ENCODE measurements around the gene MAST4. TPM values are rescaled to one million over a fixed set of nuclear protein-coding genes. Genes with fewer than 3 reads are reported as not detected.

MAST4 gene
- total RNA-seq, 1 donor from 2014 or later, result 11.3 TPM

DNA sequence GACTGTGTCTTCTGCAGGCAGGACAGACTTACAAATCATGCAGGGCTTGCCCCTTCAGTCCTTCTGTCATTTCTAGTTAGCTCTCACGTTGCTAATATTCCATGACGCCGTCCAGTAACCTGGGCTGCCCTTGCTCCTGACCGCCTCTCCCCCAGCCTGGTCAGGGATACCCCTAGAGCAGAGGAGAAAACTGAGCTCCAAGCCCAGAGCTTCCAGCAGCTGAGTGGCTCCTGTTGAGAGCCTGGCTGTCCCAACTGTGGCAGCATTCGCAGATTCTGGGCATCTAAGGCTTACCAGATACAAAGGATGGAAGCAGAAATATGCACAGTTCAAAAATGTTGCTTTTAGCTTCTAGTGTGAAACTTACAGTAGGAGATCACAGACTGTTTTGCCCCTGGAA, 415.2 kb downstream of the MAST4 start:
- no peaks in the 10 kb centered on the region for H3K36me3 Mint-ChIP-seq (ENCODE audit: low read depth)
- no peaks in the 10 kb centered on the region for H3K27me3 Mint-ChIP-seq (ENCODE audit: low read depth)
- H3K9me3 Mint-ChIP-seq (ENCODE audit: low read depth), result no peaks in the 10 kb centered on the region
- peaks cover 51% of the 10 kb centered on the region for H3K4me1 Mint-ChIP-seq (ENCODE audit: low read depth)
- TF ChIP-seq, protein P1, sequence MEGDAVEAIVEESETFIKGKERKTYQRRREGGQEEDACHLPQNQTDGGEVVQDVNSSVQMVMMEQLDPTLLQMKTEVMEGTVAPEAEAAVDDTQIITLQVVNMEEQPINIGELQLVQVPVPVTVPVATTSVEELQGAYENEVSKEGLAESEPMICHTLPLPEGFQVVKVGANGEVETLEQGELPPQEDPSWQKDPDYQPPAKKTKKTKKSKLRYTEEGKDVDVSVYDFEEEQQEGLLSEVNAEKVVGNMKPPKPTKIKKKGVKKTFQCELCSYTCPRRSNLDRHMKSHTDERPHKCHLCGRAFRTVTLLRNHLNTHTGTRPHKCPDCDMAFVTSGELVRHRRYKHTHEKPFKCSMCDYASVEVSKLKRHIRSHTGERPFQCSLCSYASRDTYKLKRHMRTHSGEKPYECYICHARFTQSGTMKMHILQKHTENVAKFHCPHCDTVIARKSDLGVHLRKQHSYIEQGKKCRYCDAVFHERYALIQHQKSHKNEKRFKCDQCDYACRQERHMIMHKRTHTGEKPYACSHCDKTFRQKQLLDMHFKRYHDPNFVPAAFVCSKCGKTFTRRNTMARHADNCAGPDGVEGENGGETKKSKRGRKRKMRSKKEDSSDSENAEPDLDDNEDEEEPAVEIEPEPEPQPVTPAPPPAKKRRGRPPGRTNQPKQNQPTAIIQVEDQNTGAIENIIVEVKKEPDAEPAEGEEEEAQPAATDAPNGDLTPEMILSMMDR (IDR thresholded peaks at IDR 0.05), result no peak
- H3K27ac Mint-ChIP-seq (ENCODE audit: unreplicated experiment), result peak overlapping the region; percentile 78
- DNase-seq (ENCODE audit: low spot score), result no peak
- peak overlapping the region; percentile 45 for H3K4me3 Mint-ChIP-seq (ENCODE audit: unreplicated experiment)

- TF ChIP-seq, protein P1 (IDR thresholded peaks at IDR 0.05), result no peak
- DNase-seq (ENCODE audit: low spot score), result no peak
- Mint-ChIP-seq H3K9me3 (ENCODE audit: low read depth) (no peaks in the 10 kb centered on the region), H3K4me3 (ENCODE audit: unreplicated experiment) (no peak overlapping the region), H3K4me1 (ENCODE audit: low read depth) (peaks cover 50% of the 10 kb centered on the region), H3K27me3 (ENCODE audit: low read depth) (no peaks in the 10 kb centered on the region), H3K36me3 (ENCODE audit: low read depth) (no peaks in the 10 kb centered on the region), H3K27ac (ENCODE audit: unreplicated experiment) (no peak overlapping the region)
These were observed 416.0 kb downstream of the MAST4 start for GRCh38 chr5:67012171-67012570.

- no peak for DNase-seq (ENCODE audit: low spot score)
- no peak overlapping the region for H3K4me3 Mint-ChIP-seq (ENCODE audit: unreplicated experiment)
- H3K9me3 Mint-ChIP-seq (ENCODE audit: low read depth), result no peaks in the 10 kb centered on the region
- H3K27me3 Mint-ChIP-seq (ENCODE audit: low read depth), result no peaks in the 10 kb centered on the region
- no peak overlapping the region for H3K27ac Mint-ChIP-seq (ENCODE audit: unreplicated experiment)
- TF ChIP-seq, protein P1 (IDR thresholded peaks at IDR 0.05), result no peak
- no peaks in the 10 kb centered on the region for H3K36me3 Mint-ChIP-seq (ENCODE audit: low read depth)
- H3K4me1 Mint-ChIP-seq (ENCODE audit: low read depth), result peaks cover 50% of the 10 kb centered on the region
These were observed 417.5 kb downstream of the MAST4 start for GRCh38 chr5:67013719-67014118.

GRCh38 chr5:67014191-67014590, 418.0 kb downstream of the MAST4 start:
- Mint-ChIP-seq H3K9me3 (ENCODE audit: low read depth) (no peaks in the 10 kb centered on the region), H3K27me3 (ENCODE audit: low read depth) (no peaks in the 10 kb centered on the region), H3K36me3 (ENCODE audit: low read depth) (no peaks in the 10 kb centered on the region), H3K4me1 (ENCODE audit: low read depth) (peaks cover 50% of the 10 kb centered on the region), H3K27ac (ENCODE audit: unreplicated experiment) (no peak overlapping the region), H3K4me3 (ENCODE audit: unreplicated experiment) (no peak overlapping the region)
- TF ChIP-seq, protein P1 (IDR thresholded peaks at IDR 0.05), result no peak
- no peak for DNase-seq (ENCODE audit: low spot score)

- Mint-ChIP-seq H3K27ac (ENCODE audit: unreplicated experiment) (peak overlapping the region; percentile 50), H3K9me3 (ENCODE audit: low read depth) (no peaks in the 10 kb centered on the region), H3K27me3 (ENCODE audit: low read depth) (no peaks in the 10 kb centered on the region), H3K4me1 (ENCODE audit: low read depth) (peaks cover 47% of the 10 kb centered on the region), H3K36me3 (ENCODE audit: low read depth) (no peaks in the 10 kb centered on the region), H3K4me3 (ENCODE audit: unreplicated experiment) (no peak overlapping the region)
- DNase-seq (ENCODE audit: low spot score), result no peak
- TF ChIP-seq, protein P1 (IDR thresholded peaks at IDR 0.05), result no peak
These were observed 418.8 kb downstream of the MAST4 start for GRCh38 chr5:67014957-67015400.
